Large intestine (tissue), 3 donors: ENCODE results near the gene GIMAP6. TPM values are rescaled to one million over a fixed set of nuclear protein-coding genes. Genes with fewer than 3 reads are reported as not detected.
"Not testable (repeated sequence)": the region's sequence is repeated elsewhere in the genome, so short reads cannot be mapped to it uniquely, and the experiment has no call there.

ENCODE experiments used
- DNase-seq, 2 donors: peaks; one replicate each; pipeline versions ENCODE4 v3.0.0 to v3.0.0-alpha.2; 2013
- H3K27ac ChIP-seq: one replicate; pipeline ENCODE4 v1.5.1; 2013; ENCODE audit warnings: low read length
- H3K27me3 ChIP-seq: 2 replicates; pipeline ENCODE4 v1.6.1; 2013; ENCODE audit warnings: low read length; ENCODE audit not compliant: control insufficient read depth, insufficient read depth
- H3K36me3 ChIP-seq: 2 replicates; pipeline ENCODE4 v1.6.1; 2013; ENCODE audit warnings: low read length; ENCODE audit not compliant: control insufficient read depth, insufficient read depth
- H3K4me1 ChIP-seq: one replicate; pipeline ENCODE4 v1.6.1; 2013; ENCODE audit warnings: low read length; ENCODE audit not compliant: control insufficient read depth, insufficient read depth
- H3K4me3 ChIP-seq: one replicate; pipeline ENCODE4 v1.5.1; 2013; ENCODE audit warnings: low read length
- H3K9me3 ChIP-seq: one replicate; pipeline ENCODE4 v1.6.1; 2013; ENCODE audit warnings: mild to moderate bottlenecking, low read depth, low read length, moderate library complexity; ENCODE audit not compliant: control insufficient read depth
- WGBS: methylation state at CpG from one replicate; pipeline ENCODE4 v1.1.5; 2013; ENCODE audit warnings: low lambda C conversion rate; ENCODE audit not compliant: insufficient coverage; 5-methylcytosine and 5-hydroxymethylcytosine counted together
- polyA plus RNA-seq: library from polyadenylated mRNA; unstranded; fragments of 120-200 nt; gene quantifications from one replicate; pipeline ENCODE4 v1.2.1, GENCODE V29; 2013

Gene GIMAP6
- polyA plus RNA-seq, 1 donor: 10.7 TPM

GRCh38 chr7:150620617-150621371 is 11.4 kb downstream of the GIMAP6 start:
- WGBS: no CpG with 5 or more reads among the region's 3 CpGs

GRCh38 chr7:150620061-150620460 is 12.1 kb downstream of the GIMAP6 start:
- DNase-seq: no peak
- H3K4me3 ChIP-seq: no peak overlapping the region
- no peaks in the 10 kb centered on the region for H3K36me3 ChIP-seq
- no peaks in the 10 kb centered on the region for H3K4me1 ChIP-seq
- H3K27ac ChIP-seq: no peak overlapping the region
- H3K27me3 ChIP-seq: no peaks in the 10 kb centered on the region
- no peaks in the 10 kb centered on the region for H3K9me3 ChIP-seq
- WGBS: 100% methylated on average over 2 of the region's 3 CpGs

More at GRCh38 chr7:150620617-150621371, 11.4 kb downstream of the GIMAP6 start:
- no peak overlapping the region for H3K4me3 ChIP-seq
- no peak for DNase-seq
- no peaks in the 10 kb centered on the region for H3K9me3 ChIP-seq
- H3K36me3 ChIP-seq: no peaks in the 10 kb centered on the region
- H3K27me3 ChIP-seq: no peaks in the 10 kb centered on the region
- no peaks in the 10 kb centered on the region for H3K4me1 ChIP-seq
- no peak overlapping the region for H3K27ac ChIP-seq

GRCh38 chr7:150615221-150615755 is 16.9 kb downstream of the GIMAP6 start:
- not testable (repeated sequence) for H3K27me3 ChIP-seq, H3K4me3 ChIP-seq, H3K36me3 ChIP-seq, DNase-seq, H3K27ac ChIP-seq, H3K9me3 ChIP-seq, H3K4me1 ChIP-seq
- WGBS: 82% methylated on average over 1 of the region's 5 CpGs

- not testable (repeated sequence) for H3K36me3 ChIP-seq, H3K4me3 ChIP-seq, H3K4me1 ChIP-seq, H3K27ac ChIP-seq, H3K9me3 ChIP-seq, H3K27me3 ChIP-seq, DNase-seq
- no CpG with 5 or more reads among the region's 1 CpG for WGBS
These were observed 17.8 kb downstream of the GIMAP6 start for GRCh38 chr7:150614426-150614825.

GRCh38 chr7:150613880-150614279 is 18.3 kb downstream of the GIMAP6 start:
- no peaks in the 10 kb centered on the region for H3K27me3 ChIP-seq
- H3K9me3 ChIP-seq: no peaks in the 10 kb centered on the region
- DNase-seq: no peak
- no peaks in the 10 kb centered on the region for H3K4me1 ChIP-seq
- no peak overlapping the region for H3K27ac ChIP-seq
- no CpG with 5 or more reads among the region's 1 CpG for WGBS
- H3K36me3 ChIP-seq: no peaks in the 10 kb centered on the region
- H3K4me3 ChIP-seq: no peak overlapping the region

GRCh38 chr7:150612925-150613324 is 19.3 kb downstream of the GIMAP6 start:
- no peaks in the 10 kb centered on the region for H3K27me3 ChIP-seq
- WGBS: 60% methylated on average over 1 of the region's 3 CpGs
- no peak overlapping the region for H3K4me3 ChIP-seq
- H3K27ac ChIP-seq: no peak overlapping the region
- H3K36me3 ChIP-seq: no peaks in the 10 kb centered on the region
- no peaks in the 10 kb centered on the region for H3K9me3 ChIP-seq
- H3K4me1 ChIP-seq: no peaks in the 10 kb centered on the region
- DNase-seq: no peak

- Histone ChIP-seq H3K36me3 (no peaks in the 10 kb centered on the region), H3K27me3 (no peaks in the 10 kb centered on the region), H3K4me3 (no peak overlapping the region), H3K4me1 (no peaks in the 10 kb centered on the region), H3K9me3 (no peaks in the 10 kb centered on the region), H3K27ac (no peak overlapping the region)
- no CpG with 5 or more reads among the region's 1 CpG for WGBS
- no peak for DNase-seq
These were observed 22.0 kb downstream of the GIMAP6 start for GRCh38 chr7:150610233-150610632.

- not testable (repeated sequence) for H3K4me1 ChIP-seq, H3K36me3 ChIP-seq, H3K4me3 ChIP-seq, H3K27me3 ChIP-seq, H3K9me3 ChIP-seq, H3K27ac ChIP-seq, DNase-seq
- WGBS: no CpG with 5 or more reads among the region's 2 CpGs
These were observed 28.6 kb downstream of the GIMAP6 start for GRCh38 chr7:150603600-150603999.

- WGBS: 60% methylated on average over 1 of the region's 2 CpGs
- H3K4me1 ChIP-seq: no peaks in the 10 kb centered on the region
- DNase-seq: no peak
- no peaks in the 10 kb centered on the region for H3K27me3 ChIP-seq
- H3K9me3 ChIP-seq: no peaks in the 10 kb centered on the region
- no peak overlapping the region for H3K27ac ChIP-seq
- no peaks in the 10 kb centered on the region for H3K36me3 ChIP-seq
- H3K4me3 ChIP-seq: no peak overlapping the region
These were observed 36.8 kb downstream of the GIMAP6 start for GRCh38 chr7:150595361-150595760.

- no peak for DNase-seq
- H3K36me3 ChIP-seq: no peaks in the 10 kb centered on the region
- no peaks in the 10 kb centered on the region for H3K4me1 ChIP-seq
- H3K9me3 ChIP-seq: no peaks in the 10 kb centered on the region
- H3K27ac ChIP-seq: no peak overlapping the region
- WGBS: no CpG with 5 or more reads among the region's 2 CpGs
- no peaks in the 10 kb centered on the region for H3K27me3 ChIP-seq
- no peak overlapping the region for H3K4me3 ChIP-seq
These were observed 37.4 kb downstream of the GIMAP6 start for GRCh38 chr7:150594805-150595204.

GRCh38 chr7:150587551-150587950 is 44.6 kb downstream of the GIMAP6 start:
- Histone ChIP-seq H3K9me3 (no peaks in the 10 kb centered on the region), H3K36me3 (no peaks in the 10 kb centered on the region), H3K27ac (no peak overlapping the region), H3K27me3 (no peaks in the 10 kb centered on the region), H3K4me1 (no peaks in the 10 kb centered on the region), H3K4me3 (no peak overlapping the region)
- no peak for DNase-seq
- WGBS: 80% methylated on average over 1 of the region's 1 CpG
